SK-N-SH treated with all-trans-retinoic acid at 6 μM for 48 hours (cell line): ENCODE data around the gene FANCF.

Source experiments
- ATAC-seq: fragments of 200-7000 bp; cut with Tn5 transposase; 3 replicates; pipeline ENCODE4 v1.9.1; 2020; ENCODE audit warnings: mild to moderate bottlenecking, moderate library complexity
- ARNTL ChIP-seq: fragments of 450-650 bp; formaldehyde crosslinking; IDR thresholded peaks from 2 replicates; pipeline ENCODE4 v1.5.0; 2020; ENCODE audit warnings: low read depth, mild to moderate bottlenecking, moderate library complexity, borderline replicate concordance
- BACH2 ChIP-seq: fragments of 250-450 bp; sonication (Bioruptor Pico); IDR thresholded peaks from 2 replicates; pipeline ENCODE4 v1.9.0; 2021; ENCODE audit warnings: mild to moderate bottlenecking, borderline replicate concordance
- CREB5 ChIP-seq: fragments of 250-450 bp; sonication (Bioruptor Pico); IDR thresholded peaks from 2 replicates; pipeline ENCODE4 v1.5.1; 2020; ENCODE audit warnings: low read depth, mild to moderate bottlenecking, moderate library complexity
- CSDC2 ChIP-seq: fragments of 250-450 bp; sonication (Bioruptor Pico); IDR thresholded peaks from 2 replicates; pipeline ENCODE4 v1.5.0; 2020; ENCODE audit warnings: mild to moderate bottlenecking, moderate library complexity
- ESRRG ChIP-seq: fragments of 250-450 bp; sonication (Bioruptor Pico); IDR thresholded peaks from 2 replicates; pipeline ENCODE4 v1.6.1; 2021; ENCODE audit warnings: mild to moderate bottlenecking
- GLIS3 ChIP-seq: fragments of 250-450 bp; sonication (Bioruptor Pico); IDR thresholded peaks from 2 replicates; pipeline ENCODE4 v1.5.0; 2020; ENCODE audit warnings: mild to moderate bottlenecking, moderate library complexity
- ISL1 ChIP-seq: fragments of 250-450 bp; sonication (Bioruptor Pico); IDR thresholded peaks from 2 replicates; pipeline ENCODE4 v2.1.2; 2022; ENCODE audit warnings: mild to moderate bottlenecking, moderate library complexity
- OSR1 ChIP-seq: fragments of 250-450 bp; sonication (Bioruptor Pico); IDR thresholded peaks from 2 replicates; pipeline ENCODE4 v1.8.0; 2022; ENCODE audit warnings: moderate library complexity, mild to moderate bottlenecking, inconsistent platforms
- POU6F1 ChIP-seq: fragments of 250-450 bp; sonication (Bioruptor Pico); IDR thresholded peaks from 2 replicates; pipeline ENCODE4 v1.8.0; 2021; ENCODE audit warnings: low read depth, mild to moderate bottlenecking, moderate library complexity, borderline replicate concordance
- PPARA ChIP-seq: fragments of 250-450 bp; sonication (Bioruptor Pico); IDR thresholded peaks from 2 replicates; pipeline ENCODE4 v1.5.0; 2020; ENCODE audit warnings: mild to moderate bottlenecking, borderline replicate concordance
- RARB ChIP-seq: fragments of 250-450 bp; sonication (Bioruptor Pico); IDR thresholded peaks from 2 replicates; pipeline ENCODE4 v1.8.0; 2021; ENCODE audit warnings: mild to moderate bottlenecking, moderate library complexity
- SNAI2 ChIP-seq: fragments of 250-450 bp; sonication (Bioruptor Pico); IDR thresholded peaks from 2 replicates; pipeline ENCODE4 v1.5.0; 2020; ENCODE audit warnings: mild to moderate bottlenecking, moderate library complexity
- TCF4 ChIP-seq: fragments of 250-450 bp; sonication (Bioruptor Pico); IDR thresholded peaks from 2 replicates; pipeline ENCODE4 v1.8.0; 2021; ENCODE audit warnings: mild to moderate bottlenecking, moderate library complexity, borderline replicate concordance
- TOX ChIP-seq: fragments of 250-450 bp; sonication (Bioruptor Pico); IDR thresholded peaks from 2 replicates; pipeline ENCODE4 v1.8.0; 2021; ENCODE audit warnings: mild to moderate bottlenecking, moderate library complexity, borderline replicate concordance
- ZC3H10 ChIP-seq: fragments of 250-450 bp; sonication (Bioruptor Pico); IDR thresholded peaks from 2 replicates; pipeline ENCODE4 v1.5.1; 2021; ENCODE audit warnings: mild to moderate bottlenecking, moderate library complexity
- ZFP3 ChIP-seq: fragments of 250-450 bp; sonication (Bioruptor Pico); IDR thresholded peaks from 2 replicates; pipeline ENCODE4 v1.5.0; 2020; ENCODE audit warnings: mild to moderate bottlenecking, moderate library complexity
- ZFP30 ChIP-seq: fragments of 450-650 bp; formaldehyde crosslinking; IDR thresholded peaks from 2 replicates; pipeline ENCODE4 v1.5.0; 2022; ENCODE audit warnings: mild to moderate bottlenecking, moderate library complexity
- ZNF565 ChIP-seq: fragments of 450-650 bp; formaldehyde crosslinking; conservative IDR thresholded peaks from 2 replicates; pipeline ENCODE4 v1.5.0; 2020; ENCODE audit warnings: low read depth, mild to moderate bottlenecking, moderate library complexity
- ZNF70 ChIP-seq: fragments of 450-650 bp; formaldehyde crosslinking; IDR thresholded peaks from 2 replicates; pipeline ENCODE4 v1.5.0; 2020; ENCODE audit warnings: mild to moderate bottlenecking, moderate library complexity
- ZNF8 ChIP-seq: fragments of 450-650 bp; formaldehyde crosslinking; IDR thresholded peaks from 2 replicates; pipeline ENCODE4 v1.5.0; 2020; ENCODE audit warnings: mild to moderate bottlenecking, moderate library complexity
- TF ChIP-seq, protein P1 (sequence below): fragments of 250-450 bp; sonication (Bioruptor Pico); IDR thresholded peaks from 2 replicates; pipeline ENCODE4 v1.5.0; 2020; ENCODE audit warnings: mild to moderate bottlenecking, moderate library complexity
- TF ChIP-seq, protein P2 (sequence below): fragments of 250-450 bp; sonication (Bioruptor Pico); IDR thresholded peaks from 2 replicates; pipeline ENCODE4 v1.8.0; 2020; ENCODE audit warnings: mild to moderate bottlenecking, moderate library complexity, borderline replicate concordance

Gene FANCF

GRCh38 chr11:22666688-22667439, 41.2 kb upstream of the FANCF start:
- peak; percentile 85 for ATAC-seq

GRCh38 chr11:22666325-22666687, 40.7 kb upstream of the FANCF start, which contains the start of gene GAS2:
Gene GAS2, plus strand, starts transcription at chr11:22666611. Its CDS starts 8,259 bp downstream, at chr11:22674870.
- TF ChIP-seq CSDC2 (CRISPR knock-in tag) (no peak), RARB (CRISPR knock-in tag) (no peak), ZNF8 (no peak), TOX (CRISPR knock-in tag) (no peak), PPARA (CRISPR knock-in tag) (no peak), ESRRG (CRISPR knock-in tag) (no peak), ZFP30 (CRISPR knock-in tag) (no peak), ZNF565 (CRISPR knock-in tag) (no peak), GLIS3 (CRISPR knock-in tag) (no peak), TCF4 (no peak), ZFP3 (no peak), BACH2 (CRISPR knock-in tag) (no peak), ZC3H10 (CRISPR knock-in tag) (no peak)
- TF ChIP-seq, protein P1, sequence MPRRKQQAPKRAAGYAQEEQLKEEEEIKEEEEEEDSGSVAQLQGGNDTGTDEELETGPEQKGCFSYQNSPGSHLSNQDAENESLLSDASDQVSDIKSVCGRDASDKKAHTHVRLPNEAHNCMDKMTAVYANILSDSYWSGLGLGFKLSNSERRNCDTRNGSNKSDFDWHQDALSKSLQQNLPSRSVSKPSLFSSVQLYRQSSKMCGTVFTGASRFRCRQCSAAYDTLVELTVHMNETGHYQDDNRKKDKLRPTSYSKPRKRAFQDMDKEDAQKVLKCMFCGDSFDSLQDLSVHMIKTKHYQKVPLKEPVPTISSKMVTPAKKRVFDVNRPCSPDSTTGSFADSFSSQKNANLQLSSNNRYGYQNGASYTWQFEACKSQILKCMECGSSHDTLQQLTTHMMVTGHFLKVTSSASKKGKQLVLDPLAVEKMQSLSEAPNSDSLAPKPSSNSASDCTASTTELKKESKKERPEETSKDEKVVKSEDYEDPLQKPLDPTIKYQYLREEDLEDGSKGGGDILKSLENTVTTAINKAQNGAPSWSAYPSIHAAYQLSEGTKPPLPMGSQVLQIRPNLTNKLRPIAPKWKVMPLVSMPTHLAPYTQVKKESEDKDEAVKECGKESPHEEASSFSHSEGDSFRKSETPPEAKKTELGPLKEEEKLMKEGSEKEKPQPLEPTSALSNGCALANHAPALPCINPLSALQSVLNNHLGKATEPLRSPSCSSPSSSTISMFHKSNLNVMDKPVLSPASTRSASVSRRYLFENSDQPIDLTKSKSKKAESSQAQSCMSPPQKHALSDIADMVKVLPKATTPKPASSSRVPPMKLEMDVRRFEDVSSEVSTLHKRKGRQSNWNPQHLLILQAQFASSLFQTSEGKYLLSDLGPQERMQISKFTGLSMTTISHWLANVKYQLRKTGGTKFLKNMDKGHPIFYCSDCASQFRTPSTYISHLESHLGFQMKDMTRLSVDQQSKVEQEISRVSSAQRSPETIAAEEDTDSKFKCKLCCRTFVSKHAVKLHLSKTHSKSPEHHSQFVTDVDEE (CRISPR knock-in tag) = no peak
- ATAC-seq = no peak

More at GRCh38 chr11:22666688-22667439, 41.2 kb upstream of the FANCF start:
- no peak for TF ChIP-seq ZNF565 (CRISPR knock-in tag)
- no peak for TF ChIP-seq SNAI2
- TF ChIP-seq, protein P2, sequence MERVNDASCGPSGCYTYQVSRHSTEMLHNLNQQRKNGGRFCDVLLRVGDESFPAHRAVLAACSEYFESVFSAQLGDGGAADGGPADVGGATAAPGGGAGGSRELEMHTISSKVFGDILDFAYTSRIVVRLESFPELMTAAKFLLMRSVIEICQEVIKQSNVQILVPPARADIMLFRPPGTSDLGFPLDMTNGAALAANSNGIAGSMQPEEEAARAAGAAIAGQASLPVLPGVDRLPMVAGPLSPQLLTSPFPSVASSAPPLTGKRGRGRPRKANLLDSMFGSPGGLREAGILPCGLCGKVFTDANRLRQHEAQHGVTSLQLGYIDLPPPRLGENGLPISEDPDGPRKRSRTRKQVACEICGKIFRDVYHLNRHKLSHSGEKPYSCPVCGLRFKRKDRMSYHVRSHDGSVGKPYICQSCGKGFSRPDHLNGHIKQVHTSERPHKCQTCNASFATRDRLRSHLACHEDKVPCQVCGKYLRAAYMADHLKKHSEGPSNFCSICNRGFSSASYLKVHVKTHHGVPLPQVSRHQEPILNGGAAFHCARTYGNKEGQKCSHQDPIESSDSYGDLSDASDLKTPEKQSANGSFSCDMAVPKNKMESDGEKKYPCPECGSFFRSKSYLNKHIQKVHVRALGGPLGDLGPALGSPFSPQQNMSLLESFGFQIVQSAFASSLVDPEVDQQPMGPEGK = no peak
- TF ChIP-seq OSR1 = no peak
- TF ChIP-seq ZFP3 = 0 out of 2 replicates have a peak, but pooled peaks have one; percentile 12
- no peak for TF ChIP-seq RARB (CRISPR knock-in tag)
- TF ChIP-seq TCF4 = no peak
- no peak for TF ChIP-seq ARNTL (CRISPR knock-in tag)

- ATAC-seq = no peak
- no peak for TF ChIP-seq ZNF8
- TF ChIP-seq ZC3H10 (CRISPR knock-in tag) = no peak
- TF ChIP-seq, protein P1 (CRISPR knock-in tag) = no peak
- no peak for TF ChIP-seq CSDC2 (CRISPR knock-in tag)
- TF ChIP-seq ZFP30 (CRISPR knock-in tag) = no peak
- TF ChIP-seq ARNTL (CRISPR knock-in tag) = no peak
- no peak for TF ChIP-seq RARB (CRISPR knock-in tag)
- TF ChIP-seq ZNF70 (CRISPR knock-in tag) = no peak
- TF ChIP-seq, all 23 proteins: peak for 0
Measured at GRCh38 chr11:22659783-22660182, 34.2 kb upstream of the FANCF start.

GRCh38 chr11:22657101-22657694, 31.6 kb upstream of the FANCF start:
- ATAC-seq = no peak
- no peak for TF ChIP-seq BACH2 (CRISPR knock-in tag)
- no peak for TF ChIP-seq PPARA (CRISPR knock-in tag)
- TF ChIP-seq CREB5 = no peak
- TF ChIP-seq CSDC2 (CRISPR knock-in tag) = no peak
- no peak for TF ChIP-seq ZNF565 (CRISPR knock-in tag)
- no peak for TF ChIP-seq OSR1
- TF ChIP-seq SNAI2 = no peak
- no peak for TF ChIP-seq ISL1 (CRISPR knock-in tag)
- TF ChIP-seq ZFP3 = no peak
- TF ChIP-seq, protein P2 = no peak
- no peak for TF ChIP-seq ZNF70 (CRISPR knock-in tag)
- no peak for TF ChIP-seq POU6F1 (CRISPR knock-in tag)
